G401 (cell line): ENCODE measurements around the gene GPHN. TPM values are rescaled to one million over a fixed set of nuclear protein-coding genes. Genes with fewer than 3 reads are reported as not detected.

ENCODE experiments used
- DNase-seq: peaks from one replicate; pipeline ENCODE4 v3.0.0-alpha.2; 2015; ENCODE audit warnings: low spot score
- in situ Hi-C: cut with HindIII; loops from 2 replicates; pipeline ENCODE4 v1.10.0; 2016; ENCODE audit warnings: low sequenced_read_pairs, mixed read lengths
- total RNA-seq: library from RNA; depleted of rRNA; stranded (reverse); fragments of >200 nt; shearing (Covaris generic); gene quantifications from 2 replicates; pipeline ENCODE4 v1.2.3, GENCODE V29; 2014

Gene GPHN
- total RNA-seq, 1 experiment from 2014 or later, result 19.8 TPM

DNA sequence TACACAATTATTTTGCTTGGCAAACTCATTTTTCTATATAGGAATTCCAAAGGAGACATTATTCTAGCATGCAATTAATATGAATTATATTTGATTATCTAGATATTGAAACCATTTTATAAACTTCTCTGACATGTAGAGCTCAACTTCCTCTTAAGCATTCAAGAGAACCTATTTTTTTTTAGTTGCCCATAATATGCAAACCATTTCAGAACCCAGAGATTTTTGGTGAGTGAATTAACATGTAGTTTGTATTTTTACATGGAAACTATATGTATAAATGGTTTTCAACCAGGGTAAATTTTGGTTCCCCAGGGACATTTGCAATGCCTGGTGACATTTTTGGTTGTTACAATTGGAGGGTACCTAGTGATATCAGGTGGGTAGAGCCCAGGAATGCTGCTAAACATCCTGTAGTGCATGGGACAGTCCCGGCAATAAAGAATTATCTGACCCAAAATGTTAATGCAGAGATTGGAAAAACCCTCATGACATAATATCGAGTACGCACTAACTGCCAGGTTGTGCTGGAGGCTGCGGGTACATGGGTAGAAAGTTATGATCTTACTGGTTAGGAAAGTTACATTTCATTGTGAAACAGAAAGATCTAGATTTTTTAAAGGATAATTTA lies 342.4 kb downstream of the GPHN start:
- DNase-seq, result no peak
- in situ Hi-C loops, result no loop called here

DNA sequence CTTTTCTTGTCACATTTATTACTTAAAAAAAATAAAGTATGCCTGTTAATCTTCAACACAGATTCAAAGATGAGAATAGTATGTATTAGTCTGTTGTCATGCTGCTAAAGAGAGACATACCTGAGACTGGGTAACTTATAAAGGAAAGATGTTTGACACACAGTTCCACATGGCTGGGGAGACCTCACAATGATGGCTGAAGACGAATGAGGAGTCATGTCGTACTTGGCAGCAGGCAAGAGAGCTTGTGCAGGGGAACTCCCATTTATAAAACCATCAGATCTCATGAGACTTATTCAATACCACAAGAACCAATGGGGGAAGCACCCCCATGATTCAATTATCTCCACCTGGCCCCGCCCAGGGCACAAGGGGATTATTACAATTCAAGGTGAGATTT lies 345.4 kb downstream of the GPHN start:
- in situ Hi-C loops, result no loop called here
- no peak for DNase-seq

GRCh38 chr14:66857867-66858266 lies 349.9 kb downstream of the GPHN start:
- DNase-seq, result no peak
- in situ Hi-C loops, result no loop called here

- in situ Hi-C loops, result no loop called here
- DNase-seq, result no peak
Observed at GRCh38 chr14:66859063-66859671, 351.2 kb downstream of the GPHN start.

- in situ Hi-C loops, result no loop called here
- DNase-seq, result no peak
Observed at GRCh38 chr14:66881596-66881995, 373.6 kb downstream of the GPHN start.

DNA sequence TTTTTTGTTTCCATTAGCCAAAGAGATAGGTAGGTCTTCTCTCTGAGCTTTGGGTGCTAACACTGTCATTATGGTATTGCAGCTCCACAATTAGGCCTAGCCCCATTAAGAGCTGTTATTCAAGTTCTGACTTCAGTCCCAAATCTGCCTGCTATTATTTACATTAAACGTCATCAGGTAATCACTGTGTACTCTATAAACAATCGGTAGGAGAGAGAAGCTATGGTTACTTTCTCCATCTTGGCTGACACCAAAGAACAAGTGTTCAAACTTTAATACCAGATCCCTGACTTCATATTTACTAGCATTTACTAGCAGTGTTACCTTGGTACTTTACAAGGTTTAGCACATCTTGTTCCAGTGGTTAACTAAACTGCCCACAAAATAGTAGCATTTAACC lies 376.2 kb downstream of the GPHN start:
- in situ Hi-C loops, result no loop called here
- no peak for DNase-seq

- in situ Hi-C loops, result no loop called here
- DNase-seq, result no peak
Observed at GRCh38 chr14:66900719-66901118, 392.8 kb downstream of the GPHN start.

DNA sequence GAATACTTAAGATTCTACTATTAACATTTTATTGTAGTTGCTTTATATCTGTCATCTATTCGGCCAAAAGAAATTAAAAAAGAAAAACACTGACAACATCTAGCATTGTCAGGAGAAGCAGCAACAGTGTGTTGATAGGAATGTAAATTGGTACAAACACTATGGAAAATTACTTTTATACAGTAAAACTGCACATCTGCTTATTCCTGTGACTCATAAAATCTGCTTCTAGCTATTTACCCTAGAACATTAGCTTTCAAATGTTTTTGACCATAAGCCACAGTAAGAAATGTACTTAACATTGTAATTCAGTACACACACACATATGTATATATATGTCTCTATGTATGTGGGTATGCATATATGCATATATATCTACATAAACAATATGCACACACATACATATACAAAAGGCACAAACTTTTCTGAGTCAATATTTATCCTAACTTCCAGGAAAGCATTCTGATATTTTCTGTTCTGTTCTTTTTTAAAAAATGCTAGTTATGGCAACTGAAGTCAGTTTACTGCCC lies 402.4 kb downstream of the GPHN start:
- in situ Hi-C loops, result no loop called here
- no peak for DNase-seq

DNA sequence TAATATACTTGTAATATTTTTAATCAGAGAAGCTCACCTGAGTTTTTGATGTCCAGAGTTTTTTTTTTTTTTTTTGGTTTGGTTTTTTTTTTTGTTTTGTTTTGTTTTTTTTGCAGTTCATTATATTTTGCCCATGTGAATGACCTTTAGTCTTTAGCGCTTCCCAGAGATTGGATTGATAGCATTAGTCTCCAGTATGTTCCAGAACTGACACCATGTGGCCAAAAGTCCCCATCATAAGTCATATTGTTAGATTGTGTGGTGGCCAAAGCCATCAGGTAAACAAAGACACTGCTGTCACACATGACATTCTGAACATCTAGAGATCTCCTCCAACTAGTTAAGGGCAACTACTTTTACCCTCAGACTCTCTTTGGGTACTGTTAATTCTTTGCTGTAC lies 408.5 kb downstream of the GPHN start:
- DNase-seq, result no peak
- in situ Hi-C loops, result no loop called here

DNA sequence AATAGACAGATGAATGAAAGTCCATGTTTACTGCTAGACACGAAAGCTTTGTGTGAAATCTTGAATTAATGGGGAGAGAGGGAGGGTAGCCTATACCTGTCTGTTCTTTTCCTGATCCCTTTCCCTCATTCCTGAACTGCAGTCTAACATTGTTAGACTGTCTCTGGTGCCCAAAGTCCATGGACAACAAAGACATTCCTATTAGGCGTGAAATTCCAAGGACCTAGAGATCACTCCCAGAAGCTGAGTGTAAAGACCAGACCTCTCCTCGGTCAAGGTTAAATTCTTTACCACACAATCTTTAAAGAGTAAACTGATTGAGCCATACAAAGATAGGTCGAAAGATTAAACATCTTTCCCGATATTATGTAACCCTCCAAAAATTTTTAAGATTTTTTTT lies 410.6 kb downstream of the GPHN start:
- in situ Hi-C loops, result no loop called here

DNA sequence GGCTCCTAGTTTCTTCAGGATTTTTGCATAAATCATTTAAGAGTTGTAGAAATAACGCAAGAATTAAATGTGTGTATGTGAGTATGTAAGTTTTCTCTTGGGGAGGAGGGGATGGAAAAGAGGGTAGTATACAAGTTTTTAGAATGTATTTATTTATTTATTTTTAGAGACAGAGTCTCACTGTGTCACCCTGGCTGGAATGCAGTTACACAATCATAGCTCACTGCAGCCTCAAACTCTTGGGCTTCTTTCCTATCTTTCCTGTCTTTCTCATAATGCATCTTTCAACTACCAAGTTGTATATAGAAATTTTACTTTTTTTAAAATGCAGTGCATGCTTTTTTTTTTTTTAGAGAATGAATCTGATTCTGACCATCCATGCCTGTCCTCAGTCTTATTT lies 412.2 kb downstream of the GPHN start:
- in situ Hi-C loops, result no loop called here
- no peak for DNase-seq

More for the DNA sequence above, 410.6 kb downstream of the GPHN start:
- no peak for DNase-seq

DNA sequence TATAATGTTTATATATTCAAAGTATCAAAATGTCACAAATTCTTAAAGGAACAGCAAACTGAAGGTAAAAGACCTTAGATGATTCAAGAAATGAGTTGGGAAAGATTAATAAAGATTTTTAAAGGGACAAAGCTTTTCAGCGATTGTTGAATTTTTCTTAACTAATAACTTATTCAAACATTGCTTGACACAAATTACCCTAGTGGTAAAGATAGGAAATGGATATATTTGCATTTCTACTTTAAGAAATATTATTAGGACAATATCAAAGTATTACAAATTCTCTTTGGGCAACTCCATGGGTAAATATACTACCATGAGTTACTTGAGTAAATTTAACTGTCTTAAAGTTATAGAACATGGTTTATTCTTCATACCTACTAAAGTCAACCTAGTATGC lies 415.3 kb downstream of the GPHN start:
- no peak for DNase-seq
- in situ Hi-C loops, result no loop called here

DNA sequence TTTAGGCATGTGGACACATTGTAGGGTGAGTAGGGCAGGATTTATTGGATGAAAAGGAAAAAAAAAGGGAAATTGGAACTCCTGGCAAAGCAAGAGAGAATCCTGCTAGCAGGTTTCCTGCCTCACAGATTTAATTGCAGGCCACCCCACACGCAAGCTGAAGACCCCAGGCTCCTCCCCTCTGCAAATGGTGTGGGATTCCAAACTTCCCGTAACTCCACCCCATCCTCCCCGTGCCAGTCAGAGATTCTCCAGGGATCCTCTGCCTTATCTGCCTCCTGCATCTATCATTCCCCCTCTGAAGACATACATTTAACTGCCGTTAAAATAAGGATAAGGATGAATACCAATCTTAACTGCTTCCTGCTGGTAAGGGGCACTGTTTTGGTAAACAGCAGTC lies 431.5 kb downstream of the GPHN start:
- in situ Hi-C loops, result no loop called here

DNA sequence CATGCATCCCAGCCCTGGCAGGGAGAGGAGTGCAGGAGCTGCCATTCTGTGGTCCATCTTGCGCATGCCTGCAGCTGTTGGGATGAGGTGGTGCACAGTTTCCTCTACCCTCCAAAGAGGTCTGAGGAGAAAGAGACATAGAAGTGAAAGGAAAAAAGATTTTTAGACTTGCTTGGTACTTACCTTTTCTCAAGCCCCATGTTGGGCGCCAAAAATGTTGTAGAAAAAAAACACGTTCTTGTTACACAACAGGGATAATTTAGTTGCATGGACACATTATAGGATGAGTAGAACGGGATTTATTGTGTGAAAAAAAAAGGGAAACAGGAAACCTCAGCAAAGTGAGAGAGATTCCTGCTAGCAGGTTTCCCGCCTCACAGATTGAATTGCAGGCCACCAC lies 436.9 kb downstream of the GPHN start:
- no peak for DNase-seq

More for the DNA sequence above, 431.5 kb downstream of the GPHN start:
- DNase-seq, result no peak

GRCh38 chr14:66955159-66955558 lies 447.2 kb downstream of the GPHN start:
- in situ Hi-C loops, result no loop called here
- peak; percentile 6 for DNase-seq

More for the DNA sequence above, 436.9 kb downstream of the GPHN start:
- in situ Hi-C loops, result no loop called here

- no peak for DNase-seq
- in situ Hi-C loops, result no loop called here
Observed at GRCh38 chr14:66959437-66960050, 451.6 kb downstream of the GPHN start.

GRCh38 chr14:66965831-66966230 lies 457.9 kb downstream of the GPHN start:
- no peak for DNase-seq
- in situ Hi-C loops, result no loop called here

DNA sequence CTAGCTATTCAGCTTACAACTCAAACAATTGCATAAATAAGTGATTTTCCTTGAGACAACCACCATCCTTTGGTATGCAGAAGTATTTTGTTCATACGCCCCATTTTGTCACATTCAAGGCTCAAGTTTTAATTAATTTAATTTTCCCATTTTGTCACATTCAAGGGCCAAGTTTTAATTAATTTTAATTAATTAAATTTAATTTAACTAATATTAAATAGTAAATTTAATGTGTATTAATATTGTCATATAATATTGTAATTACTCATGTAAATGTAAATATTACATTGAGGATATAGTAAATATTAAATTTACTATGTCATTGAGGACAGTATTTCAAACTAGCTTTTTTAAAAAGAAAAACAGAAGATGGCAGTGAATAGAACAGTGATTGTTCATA lies 464.5 kb downstream of the GPHN start:
- in situ Hi-C loops, result no loop called here

GRCh38 chr14:66974397-66975025 lies 466.6 kb downstream of the GPHN start:
- in situ Hi-C loops, result no loop called here
- DNase-seq, result no peak

More for the DNA sequence above, 464.5 kb downstream of the GPHN start:
- DNase-seq, result no peak

DNA sequence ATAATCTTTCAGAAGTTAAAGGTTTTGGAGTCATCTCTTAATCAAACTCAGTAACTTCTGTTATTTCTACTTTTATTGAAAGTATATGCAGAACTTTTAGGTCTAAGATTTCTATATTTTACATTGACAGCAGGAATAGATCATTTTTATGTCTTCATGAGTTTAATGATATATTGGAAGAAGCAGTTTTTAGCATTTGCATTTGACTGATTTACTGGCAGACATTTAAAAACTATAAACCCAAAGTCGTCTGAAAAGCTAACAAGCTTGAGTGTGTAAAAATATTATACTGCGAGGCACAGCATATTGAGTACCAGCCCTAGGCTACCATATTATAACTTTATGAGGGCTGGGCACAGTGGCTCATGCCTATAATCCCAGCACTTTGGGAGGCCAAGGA lies 467.3 kb downstream of the GPHN start:
- no peak for DNase-seq
- in situ Hi-C loops, result no loop called here
